ENCODE data around the gene RHOA. TPM values are rescaled to one million over a fixed set of nuclear protein-coding genes. Genes with fewer than 3 reads are reported as not detected.

The RHOA gene
- total and polyA plus RNA-seq, 2 of the 13 experiments (the other 11 are each of a cell fraction or from before 2014, with no cell fraction given) = 131 to 177 TPM

DNA sequence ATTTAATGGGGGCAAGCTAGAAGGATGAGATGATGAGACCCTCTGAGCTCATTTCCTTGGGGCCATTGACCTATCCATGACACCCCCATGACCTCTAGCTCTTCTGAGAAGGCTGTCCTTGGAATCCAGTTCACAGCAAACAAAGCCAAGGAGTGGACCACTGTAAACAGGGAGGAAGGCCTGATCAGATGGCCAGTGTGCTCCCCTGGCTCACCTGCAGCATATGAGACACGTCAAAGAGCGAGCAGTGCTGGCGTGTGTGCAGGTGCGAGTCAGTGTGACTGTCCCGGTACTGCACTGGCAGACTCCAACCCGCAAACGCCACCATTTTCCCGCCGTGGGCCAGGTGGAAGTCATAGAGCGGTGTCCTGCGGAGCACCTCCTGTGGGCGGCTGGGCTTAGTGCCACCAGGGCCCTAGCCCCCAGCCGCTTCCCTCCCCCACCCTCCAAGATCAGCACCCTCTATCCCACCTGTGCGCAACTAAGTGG, 10.2 kb upstream of the RHOA start (continued):
- no peak for TF ChIP-seq POLR2G (IDR thresholded peaks at IDR 0.05; ENCODE audit: low read depth, low read length)
- TF ChIP-seq SKI (IDR thresholded peaks at IDR 0.05; ENCODE audit: partially characterized antibody) = no peak
- TF ChIP-seq ZNF337 (CRISPR knock-in tag; IDR thresholded peaks at IDR 0.05; ENCODE audit: borderline replicate concordance, low read depth) = no peak
- no peak for TF ChIP-seq SMARCC2 (IDR thresholded peaks at IDR 0.05)
- no peak for TF ChIP-seq ZNF317 (CRISPR knock-in tag; IDR thresholded peaks at IDR 0.05)
- TF ChIP-seq RARG (CRISPR knock-in tag; IDR thresholded peaks at IDR 0.05; ENCODE audit: low read depth) = no peak
- no peak for TF ChIP-seq GATAD2A (CRISPR knock-in tag; IDR thresholded peaks at IDR 0.05)
- no peak for TF ChIP-seq PHF21A (CRISPR knock-in tag; IDR thresholded peaks at IDR 0.05)
- TF ChIP-seq HMG20A (CRISPR knock-in tag; IDR thresholded peaks at IDR 0.05; ENCODE audit: borderline replicate concordance) = no peak
- no peak for TF ChIP-seq RFX5 (IDR thresholded peaks at IDR 0.05; ENCODE audit: low read depth, low read length)
- TF ChIP-seq, protein P1, sequence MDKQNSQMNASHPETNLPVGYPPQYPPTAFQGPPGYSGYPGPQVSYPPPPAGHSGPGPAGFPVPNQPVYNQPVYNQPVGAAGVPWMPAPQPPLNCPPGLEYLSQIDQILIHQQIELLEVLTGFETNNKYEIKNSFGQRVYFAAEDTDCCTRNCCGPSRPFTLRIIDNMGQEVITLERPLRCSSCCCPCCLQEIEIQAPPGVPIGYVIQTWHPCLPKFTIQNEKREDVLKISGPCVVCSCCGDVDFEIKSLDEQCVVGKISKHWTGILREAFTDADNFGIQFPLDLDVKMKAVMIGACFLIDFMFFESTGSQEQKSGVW (CRISPR knock-in tag; IDR thresholded peaks at IDR 0.05; ENCODE audit: borderline replicate concordance) = no peak
- TF ChIP-seq ONECUT2 (CRISPR knock-in tag; IDR thresholded peaks at IDR 0.05) = no peak
- TF ChIP-seq, protein P2, sequence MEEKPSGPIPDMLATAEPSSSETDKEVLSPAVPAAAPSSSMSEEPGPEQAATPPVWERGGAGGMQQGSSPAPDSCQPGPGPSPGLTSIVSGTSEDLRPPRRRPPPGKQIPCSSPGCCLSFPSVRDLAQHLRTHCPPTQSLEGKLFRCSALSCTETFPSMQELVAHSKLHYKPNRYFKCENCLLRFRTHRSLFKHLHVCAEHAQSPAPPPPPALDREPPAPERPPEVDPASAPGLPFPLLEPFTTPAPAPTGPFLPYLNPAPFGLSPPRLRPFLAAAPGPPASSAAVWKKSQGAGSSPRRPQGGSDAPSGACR (CRISPR knock-in tag; IDR thresholded peaks at IDR 0.05) = no peak; the same call in 1 of the 2 replicates
- no peak for TF ChIP-seq ZNF781 (CRISPR knock-in tag; IDR thresholded peaks at IDR 0.05; ENCODE audit: borderline replicate concordance, not compliant biosample characterization)
- TF ChIP-seq, protein P3, sequence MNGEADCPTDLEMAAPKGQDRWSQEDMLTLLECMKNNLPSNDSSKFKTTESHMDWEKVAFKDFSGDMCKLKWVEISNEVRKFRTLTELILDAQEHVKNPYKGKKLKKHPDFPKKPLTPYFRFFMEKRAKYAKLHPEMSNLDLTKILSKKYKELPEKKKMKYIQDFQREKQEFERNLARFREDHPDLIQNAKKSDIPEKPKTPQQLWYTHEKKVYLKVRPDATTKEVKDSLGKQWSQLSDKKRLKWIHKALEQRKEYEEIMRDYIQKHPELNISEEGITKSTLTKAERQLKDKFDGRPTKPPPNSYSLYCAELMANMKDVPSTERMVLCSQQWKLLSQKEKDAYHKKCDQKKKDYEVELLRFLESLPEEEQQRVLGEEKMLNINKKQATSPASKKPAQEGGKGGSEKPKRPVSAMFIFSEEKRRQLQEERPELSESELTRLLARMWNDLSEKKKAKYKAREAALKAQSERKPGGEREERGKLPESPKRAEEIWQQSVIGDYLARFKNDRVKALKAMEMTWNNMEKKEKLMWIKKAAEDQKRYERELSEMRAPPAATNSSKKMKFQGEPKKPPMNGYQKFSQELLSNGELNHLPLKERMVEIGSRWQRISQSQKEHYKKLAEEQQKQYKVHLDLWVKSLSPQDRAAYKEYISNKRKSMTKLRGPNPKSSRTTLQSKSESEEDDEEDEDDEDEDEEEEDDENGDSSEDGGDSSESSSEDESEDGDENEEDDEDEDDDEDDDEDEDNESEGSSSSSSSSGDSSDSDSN (CRISPR knock-in tag; IDR thresholded peaks at IDR 0.05) = no peak; the same call in 1 of the 2 replicates
- TF ChIP-seq THYN1 (CRISPR knock-in tag; IDR thresholded peaks at IDR 0.05; ENCODE audit: borderline replicate concordance, low read depth) = 0 out of 2 replicates have a peak, but pooled peaks have one; percentile 4
- TF ChIP-seq, protein P4, sequence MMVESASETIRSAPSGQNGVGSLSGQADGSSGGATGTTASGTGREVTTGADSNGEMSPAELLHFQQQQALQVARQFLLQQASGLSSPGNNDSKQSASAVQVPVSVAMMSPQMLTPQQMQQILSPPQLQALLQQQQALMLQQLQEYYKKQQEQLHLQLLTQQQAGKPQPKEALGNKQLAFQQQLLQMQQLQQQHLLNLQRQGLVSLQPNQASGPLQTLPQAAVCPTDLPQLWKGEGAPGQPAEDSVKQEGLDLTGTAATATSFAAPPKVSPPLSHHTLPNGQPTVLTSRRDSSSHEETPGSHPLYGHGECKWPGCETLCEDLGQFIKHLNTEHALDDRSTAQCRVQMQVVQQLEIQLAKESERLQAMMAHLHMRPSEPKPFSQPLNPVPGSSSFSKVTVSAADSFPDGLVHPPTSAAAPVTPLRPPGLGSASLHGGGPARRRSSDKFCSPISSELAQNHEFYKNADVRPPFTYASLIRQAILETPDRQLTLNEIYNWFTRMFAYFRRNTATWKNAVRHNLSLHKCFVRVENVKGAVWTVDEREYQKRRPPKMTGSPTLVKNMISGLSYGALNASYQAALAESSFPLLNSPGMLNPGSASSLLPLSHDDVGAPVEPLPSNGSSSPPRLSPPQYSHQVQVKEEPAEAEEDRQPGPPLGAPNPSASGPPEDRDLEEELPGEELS (CRISPR knock-in tag; IDR thresholded peaks at IDR 0.05) = no peak
- TF ChIP-seq ZNF143 (CRISPR knock-in tag; IDR thresholded peaks at IDR 0.05) = no peak
- no peak for TF ChIP-seq ZNF296 (CRISPR knock-in tag; conservative IDR thresholded peaks at IDR 0.05)
- TF ChIP-seq MBNL3 (CRISPR knock-in tag; conservative IDR thresholded peaks at IDR 0.05) = no peak
- TF ChIP-seq, protein P5, sequence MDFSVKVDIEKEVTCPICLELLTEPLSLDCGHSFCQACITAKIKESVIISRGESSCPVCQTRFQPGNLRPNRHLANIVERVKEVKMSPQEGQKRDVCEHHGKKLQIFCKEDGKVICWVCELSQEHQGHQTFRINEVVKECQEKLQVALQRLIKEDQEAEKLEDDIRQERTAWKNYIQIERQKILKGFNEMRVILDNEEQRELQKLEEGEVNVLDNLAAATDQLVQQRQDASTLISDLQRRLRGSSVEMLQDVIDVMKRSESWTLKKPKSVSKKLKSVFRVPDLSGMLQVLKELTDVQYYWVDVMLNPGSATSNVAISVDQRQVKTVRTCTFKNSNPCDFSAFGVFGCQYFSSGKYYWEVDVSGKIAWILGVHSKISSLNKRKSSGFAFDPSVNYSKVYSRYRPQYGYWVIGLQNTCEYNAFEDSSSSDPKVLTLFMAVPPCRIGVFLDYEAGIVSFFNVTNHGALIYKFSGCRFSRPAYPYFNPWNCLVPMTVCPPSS (IDR thresholded peaks at IDR 0.05) = no peak
- no peak for TF ChIP-seq NR2C2 (CRISPR knock-in tag; IDR thresholded peaks at IDR 0.05; ENCODE audit: borderline replicate concordance)
- TF ChIP-seq HIVEP1 (CRISPR knock-in tag; IDR thresholded peaks at IDR 0.05) = peak; percentile 19; the same call in 1 of the 2 replicates
- TF ChIP-seq GTF3A (CRISPR knock-in tag; conservative IDR thresholded peaks at IDR 0.05) = 0 out of 2 replicates have a peak, but pooled peaks have one; percentile 58
